ENCODE measurements around the gene RYR1.
"Not testable (repeated sequence)": the region's sequence is repeated elsewhere in the genome, so short reads cannot be mapped to it uniquely, and the experiment has no call there.

RYR1 gene

GRCh38 chr19:38561658-38562057, 128.2 kb downstream of the RYR1 start:
- no peak for DNase-seq (ENCODE audit: low read depth in 2 of 2)

- DNase-seq (ENCODE audit: low read depth in 2 of 2): no peak
Measured at GRCh38 chr19:38562096-38562495, 128.6 kb downstream of the RYR1 start.

DNA sequence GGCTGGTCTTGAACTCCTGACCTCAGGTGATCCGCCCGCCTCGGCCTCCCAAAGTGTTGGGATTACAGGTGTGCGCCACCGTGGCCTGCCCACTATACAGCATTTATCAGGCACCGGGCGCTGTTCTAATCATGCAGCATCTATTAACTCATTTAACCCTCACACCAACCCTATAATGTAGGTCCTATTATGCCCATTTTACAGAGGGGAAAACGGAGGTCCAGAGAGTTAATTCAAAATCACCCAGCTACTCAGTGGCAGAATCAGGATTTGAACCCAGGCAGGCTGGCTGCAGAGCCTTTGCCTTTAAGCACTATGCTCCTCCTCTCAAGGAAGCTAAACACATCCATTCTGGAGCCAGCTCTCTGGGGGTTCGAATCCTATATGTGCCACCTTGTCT, 130.0 kb downstream of the RYR1 start:
- DNase-seq (ENCODE audit: low read depth in 2 of 2): no peak

DNA sequence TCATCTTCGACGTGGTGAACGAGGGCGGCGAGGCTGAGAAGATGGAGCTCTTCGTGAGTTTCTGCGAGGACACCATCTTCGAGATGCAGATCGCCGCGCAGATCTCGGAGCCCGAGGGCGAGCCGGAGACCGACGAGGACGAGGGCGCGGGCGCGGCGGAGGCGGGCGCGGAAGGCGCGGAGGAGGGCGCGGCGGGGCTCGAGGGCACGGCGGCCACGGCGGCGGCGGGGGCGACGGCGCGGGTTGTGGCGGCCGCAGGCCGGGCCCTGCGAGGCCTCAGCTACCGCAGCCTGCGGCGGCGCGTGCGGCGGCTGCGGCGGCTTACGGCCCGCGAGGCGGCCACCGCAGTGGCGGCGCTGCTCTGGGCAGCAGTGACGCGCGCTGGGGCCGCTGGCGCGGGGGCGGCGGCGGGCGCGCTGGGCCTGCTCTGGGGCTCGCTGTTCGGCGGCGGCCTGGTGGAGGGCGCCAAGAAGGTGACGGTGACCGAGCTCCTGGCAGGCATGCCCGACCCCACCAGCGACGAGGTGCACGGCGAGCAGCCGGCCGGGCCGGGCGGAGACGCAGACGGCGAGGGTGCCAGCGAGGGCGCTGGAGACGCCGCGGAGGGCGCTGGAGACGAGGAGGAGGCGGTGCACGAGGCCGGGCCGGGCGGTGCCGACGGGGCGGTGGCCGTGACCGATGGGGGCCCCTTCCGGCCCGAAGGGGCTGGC, 131.6 kb downstream of the RYR1 start:
- no peak for DNase-seq (ENCODE audit: low read depth in 2 of 2)

DNA sequence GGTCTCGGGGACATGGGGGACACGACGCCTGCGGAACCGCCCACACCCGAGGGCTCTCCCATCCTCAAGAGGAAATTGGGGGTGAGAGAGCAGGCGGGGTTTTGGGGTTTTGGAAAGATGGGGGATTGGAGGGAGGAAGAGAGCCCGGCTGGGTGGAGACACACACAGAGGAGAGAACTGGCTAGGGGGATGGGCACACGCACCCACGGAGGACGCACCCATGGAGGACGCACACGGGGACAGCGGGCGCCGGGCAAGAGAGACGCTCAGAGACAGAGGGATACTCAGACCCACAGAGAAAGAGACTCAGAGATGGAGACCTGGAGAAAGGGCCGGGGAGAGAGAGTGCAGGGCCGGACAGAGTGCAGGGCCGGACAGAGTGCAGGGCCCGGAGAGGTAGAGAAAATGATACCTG, 132.2 kb downstream of the RYR1 start:
- no peak for DNase-seq (ENCODE audit: low read depth in 2 of 2)

DNA sequence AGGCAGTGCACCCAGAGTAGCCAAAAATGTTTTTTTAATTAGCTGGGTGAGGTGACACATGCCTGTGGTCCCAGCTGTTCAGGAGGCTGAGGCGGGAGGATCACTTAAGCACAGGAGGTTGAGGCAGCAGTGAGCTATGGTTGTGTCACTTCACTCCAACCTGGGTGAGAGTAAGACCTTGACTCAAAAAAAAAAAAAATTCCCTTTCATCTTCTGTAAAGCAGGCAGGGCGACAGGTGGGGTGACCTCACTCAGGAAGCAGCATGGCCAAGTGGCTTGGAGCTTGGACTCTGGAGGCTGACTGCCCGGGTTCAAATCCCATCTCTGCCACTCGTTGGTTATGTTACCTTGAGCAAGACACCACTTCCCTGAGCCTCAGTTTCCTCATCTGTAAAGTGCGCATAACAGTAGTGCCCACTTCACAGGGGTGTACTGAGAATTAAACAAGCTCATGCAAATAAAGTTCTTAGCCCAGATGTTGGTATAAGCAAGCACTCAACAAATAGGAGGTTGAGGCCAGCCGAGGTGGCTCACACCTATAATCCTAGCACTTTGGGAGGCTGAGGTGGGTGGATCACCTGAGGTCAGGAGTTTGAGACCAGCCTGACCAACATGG, 136.0 kb downstream of the RYR1 start:
- no peak for DNase-seq (ENCODE audit: low read depth in 2 of 2)

- no peak for DNase-seq (ENCODE audit: low read depth in 2 of 2)
Measured at GRCh38 chr19:38571682-38572081, 138.2 kb downstream of the RYR1 start.

DNA sequence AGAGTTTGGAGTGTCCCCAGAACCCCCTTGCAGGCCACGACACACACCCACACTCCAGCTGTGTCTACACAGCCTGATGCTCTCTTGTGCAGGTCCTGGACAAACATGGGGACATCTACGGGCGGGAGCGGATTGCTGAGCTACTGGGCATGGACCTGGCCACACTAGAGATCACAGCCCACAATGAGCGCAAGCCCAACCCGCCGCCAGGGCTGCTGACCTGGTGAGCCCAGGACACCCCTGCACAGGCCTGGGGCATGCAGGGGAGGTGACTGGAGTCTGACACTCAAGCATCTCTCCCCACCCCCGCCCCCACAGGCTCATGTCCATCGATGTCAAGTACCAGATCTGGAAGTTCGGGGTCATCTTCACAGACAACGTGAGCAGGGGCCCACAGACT, 144.3 kb downstream of the RYR1 start:
- no peak for DNase-seq (ENCODE audit: low read depth in 2 of 2)

GRCh38 chr19:38579304-38579703, 145.8 kb downstream of the RYR1 start:
- DNase-seq (ENCODE audit: low read depth in 2 of 2): not testable (repeated sequence)

GRCh38 chr19:38580080-38580479, 146.6 kb downstream of the RYR1 start:
- DNase-seq (ENCODE audit: low read depth in 2 of 2): no peak

DNA sequence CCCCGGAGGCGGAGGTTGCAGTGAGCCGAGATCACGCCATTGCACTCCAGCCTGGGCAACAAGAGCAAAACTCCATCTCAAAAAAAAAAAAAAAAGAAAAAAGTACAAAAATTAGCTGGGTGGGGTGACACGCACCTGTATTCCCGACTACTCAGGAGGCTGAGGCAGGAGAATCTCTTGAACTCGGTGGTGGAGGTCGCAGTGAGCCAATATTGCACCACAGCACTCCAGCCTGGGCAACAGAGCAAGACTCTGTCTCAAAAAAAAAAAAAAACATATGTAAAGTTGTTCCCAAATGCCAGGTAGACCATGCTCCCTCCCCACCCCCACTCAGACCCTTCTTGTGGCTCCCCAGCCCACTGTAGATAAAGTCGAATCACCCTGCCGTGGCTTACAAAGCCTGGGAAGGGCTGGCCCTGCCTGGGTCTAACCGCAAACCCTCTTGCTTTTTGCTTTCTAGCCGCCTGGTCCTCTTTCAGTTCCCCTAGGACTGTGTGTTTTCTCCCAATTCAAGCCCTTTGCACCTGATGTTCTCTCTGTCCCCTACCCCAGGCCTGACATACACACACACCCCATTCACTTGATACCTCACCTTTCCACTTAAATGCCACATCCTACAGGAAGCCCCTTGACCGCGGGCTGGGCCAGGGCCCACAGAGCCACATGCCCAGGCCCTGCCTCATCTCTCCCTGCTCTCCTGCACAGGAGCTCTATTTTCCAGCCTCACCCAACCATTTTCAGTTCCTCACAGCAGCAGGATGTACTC, 149.9 kb downstream of the RYR1 start:
- DNase-seq (ENCODE audit: low read depth in 2 of 2): no peak

- DNase-seq (ENCODE audit: low read depth in 2 of 2): no peak
Measured at GRCh38 chr19:38583985-38584305, 150.5 kb downstream of the RYR1 start.

DNA sequence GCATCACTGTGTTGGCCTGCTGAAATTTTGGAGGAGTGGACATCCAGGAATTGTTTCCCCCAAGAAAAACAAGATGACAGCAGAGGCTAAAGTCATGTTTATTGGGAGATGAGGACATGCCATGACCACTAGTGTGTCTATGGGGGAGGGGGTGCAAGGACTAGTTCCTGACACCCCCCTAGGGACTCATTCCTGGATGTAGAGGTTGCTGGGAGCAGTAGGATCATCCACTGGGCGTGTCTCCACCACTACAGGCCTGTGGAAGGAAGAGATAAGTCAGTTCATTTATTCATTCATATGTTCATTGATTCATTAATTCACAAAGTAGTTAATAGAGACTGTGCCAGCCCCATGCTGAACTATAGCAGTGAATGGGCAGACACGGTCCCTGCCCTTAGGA, 154.1 kb downstream of the RYR1 start:
- DNase-seq (ENCODE audit: low read depth in 2 of 2): no peak

- no peak for DNase-seq (ENCODE audit: low read depth in 2 of 2)
Measured at GRCh38 chr19:38588041-38588440, 154.6 kb downstream of the RYR1 start.

GRCh38 chr19:38592940-38593339, 159.4 kb downstream of the RYR1 start:
- DNase-seq (ENCODE audit: low read depth in 2 of 2): no peak

DNA sequence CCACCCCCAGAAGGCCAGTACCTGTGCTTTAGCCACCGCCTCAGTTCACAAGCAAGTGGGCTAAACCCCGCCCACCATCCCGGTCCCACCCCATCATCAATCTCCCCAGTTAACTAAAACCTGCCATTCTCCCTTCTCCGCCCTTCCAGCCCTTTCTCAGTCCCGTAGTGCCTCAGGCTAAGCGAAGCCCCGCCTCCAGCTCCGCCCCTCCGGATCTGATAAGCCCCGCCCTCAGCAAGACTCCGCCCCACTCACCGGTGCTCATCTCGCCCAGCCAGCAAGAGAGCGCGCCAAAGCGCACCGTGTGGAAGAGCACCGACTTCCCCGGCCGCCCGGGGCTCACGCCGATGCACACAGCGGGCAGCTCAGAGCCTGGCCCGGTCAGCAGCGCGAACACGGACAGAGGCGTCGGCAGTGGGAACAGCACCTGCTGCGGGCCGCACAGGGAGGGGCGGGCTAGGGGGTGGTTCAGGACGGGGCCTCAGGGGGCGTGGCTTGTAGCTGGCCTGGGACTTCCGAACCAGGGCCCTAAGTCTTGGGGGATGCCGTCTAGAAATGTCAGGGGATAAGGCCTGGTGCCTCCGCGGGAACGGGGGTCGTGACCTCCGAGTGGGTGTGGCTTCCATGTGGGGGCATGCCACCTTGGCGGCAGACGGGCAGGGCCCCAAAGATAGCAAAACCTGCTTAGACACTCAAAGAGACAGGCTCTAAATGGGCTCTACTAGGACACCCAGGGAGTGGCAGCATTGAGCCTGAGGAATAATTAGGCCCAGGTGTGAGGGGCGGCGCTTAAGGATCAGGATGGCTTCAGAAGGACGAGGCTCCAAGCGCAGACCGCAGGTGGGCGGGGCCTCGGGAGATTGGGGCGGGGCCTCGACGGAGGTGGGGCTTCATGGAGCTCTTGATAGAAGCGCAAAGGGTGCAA, 162.8 kb downstream of the RYR1 start:
- DNase-seq (ENCODE audit: low read depth in 2 of 2): no peak

DNA sequence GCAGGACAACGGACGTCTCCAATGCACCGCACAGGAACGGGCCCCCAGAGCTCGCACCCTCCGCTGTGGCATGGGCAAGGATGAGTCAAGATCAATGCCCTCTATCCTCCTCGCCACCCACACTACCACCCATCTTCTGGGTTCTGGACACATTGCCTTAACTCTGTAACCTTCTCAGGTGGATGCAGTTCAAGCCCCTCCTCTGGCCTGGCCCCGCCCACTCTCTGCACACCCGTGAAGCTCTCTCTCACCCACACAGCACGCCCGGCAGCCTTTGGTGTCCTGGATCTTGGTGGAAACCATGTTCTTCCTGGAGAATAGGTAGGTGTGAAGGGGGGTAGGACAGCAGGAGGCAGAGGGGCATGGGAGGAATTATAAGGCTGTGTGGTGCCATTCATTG, 163.6 kb downstream of the RYR1 start:
- no peak for DNase-seq (ENCODE audit: low read depth in 2 of 2)

DNA sequence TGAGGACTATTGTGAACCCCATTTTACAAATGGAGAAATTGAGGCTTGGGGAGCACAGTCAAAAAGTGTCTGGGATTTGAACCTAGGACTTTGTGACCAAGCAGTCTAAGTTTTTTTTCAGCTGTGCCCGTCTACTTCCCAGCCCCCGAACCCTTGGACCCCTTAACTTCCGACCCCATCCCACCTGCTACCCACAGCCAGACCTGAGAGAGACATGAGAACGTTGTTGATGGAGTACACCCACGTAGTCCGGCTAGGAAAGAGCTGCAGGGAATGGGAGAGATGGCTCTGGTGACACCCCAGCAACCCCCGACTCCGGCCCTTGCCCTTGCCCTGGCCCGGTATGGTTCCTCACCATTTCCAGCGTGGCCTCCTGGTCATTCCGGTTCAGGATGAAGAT, 166.2 kb downstream of the RYR1 start:
- no peak for DNase-seq (ENCODE audit: low read depth in 2 of 2)

GRCh38 chr19:38602856-38603255, 169.4 kb downstream of the RYR1 start:
- not testable (repeated sequence) for DNase-seq (ENCODE audit: low read depth in 2 of 2)

DNA sequence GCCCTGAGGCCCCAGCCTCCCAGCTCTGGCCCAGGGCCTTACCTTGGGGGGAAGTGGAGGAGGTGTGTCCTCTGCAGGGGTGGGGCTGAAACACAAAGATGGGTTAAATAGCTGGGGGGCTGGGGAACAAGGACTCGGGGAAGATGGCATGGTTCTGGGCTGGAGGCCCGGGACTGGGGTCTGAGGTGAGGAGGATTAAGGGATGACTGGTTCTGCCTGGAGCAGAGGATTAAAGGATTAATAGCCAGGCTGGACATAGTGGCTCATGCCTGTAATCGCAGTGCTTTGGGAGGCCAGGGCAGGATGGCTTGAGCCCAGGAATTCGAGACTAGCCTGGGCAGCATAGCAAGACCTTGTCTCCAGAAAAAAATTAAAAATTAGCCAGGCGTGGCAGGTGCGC, 172.6 kb downstream of the RYR1 start:
- no peak for DNase-seq (ENCODE audit: low read depth in 2 of 2)

GRCh38 chr19:38614289-38614688, 180.8 kb downstream of the RYR1 start:
- no peak for DNase-seq (ENCODE audit: low read depth in 2 of 2)

DNA sequence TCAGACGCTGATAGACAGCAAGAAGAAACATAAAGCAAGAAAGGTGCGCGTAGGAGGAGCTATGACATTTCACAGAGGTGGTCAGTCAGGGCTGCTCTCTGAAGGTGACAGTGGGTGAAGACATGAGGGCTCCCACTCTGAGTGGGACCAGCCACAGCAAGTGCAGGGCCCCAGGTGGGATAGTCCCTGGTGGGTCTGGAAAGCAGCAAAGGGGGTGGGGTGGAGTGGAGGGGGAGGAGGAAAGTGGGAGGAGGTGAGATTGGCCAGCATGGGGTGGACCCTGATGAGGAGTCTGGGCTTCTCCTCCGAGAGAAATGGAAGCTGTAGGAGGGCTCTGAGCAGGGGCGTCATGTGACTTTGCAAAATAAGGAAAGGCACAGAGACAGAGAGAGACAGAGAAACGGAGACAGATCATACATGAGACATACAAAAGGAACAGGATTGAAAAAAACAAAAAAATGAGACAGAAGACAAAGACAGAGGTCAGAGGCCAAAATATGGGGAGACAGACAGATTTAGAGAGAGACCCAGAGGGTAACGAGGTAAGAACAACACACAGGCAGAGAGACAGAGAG, 181.6 kb downstream of the RYR1 start:
- DNase-seq (ENCODE audit: low read depth in 2 of 2): no peak
